ENCODE data around the gene MTMR3.
A peak's percentile ranks its signal among the peaks of the same experiment; 100 is the strongest.
"Not testable (repeated sequence)": the region's sequence is repeated elsewhere in the genome, so short reads cannot be mapped to it uniquely, and the experiment has no call there.

Gene MTMR3

DNA sequence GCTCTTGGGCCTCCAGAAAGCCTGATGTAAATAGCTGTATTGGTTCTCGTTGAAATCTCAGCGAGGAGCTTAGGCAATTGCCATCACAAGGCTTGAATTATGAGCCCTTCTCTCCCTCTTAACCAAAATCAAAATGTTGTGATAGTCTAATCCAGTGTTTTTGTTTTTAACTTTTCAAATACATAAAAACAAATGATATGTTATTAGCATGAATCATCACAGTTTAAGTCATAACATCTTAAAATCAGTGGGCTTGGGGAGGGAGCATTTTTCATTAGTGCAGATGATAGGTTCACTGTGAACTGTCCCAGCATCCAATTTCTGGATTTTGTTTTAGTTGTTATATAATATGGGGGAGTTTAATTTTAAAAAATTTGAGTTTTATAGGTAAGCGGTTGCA is 148.4 kb downstream of the MTMR3 start:
- DNase-seq: no peak

DNA sequence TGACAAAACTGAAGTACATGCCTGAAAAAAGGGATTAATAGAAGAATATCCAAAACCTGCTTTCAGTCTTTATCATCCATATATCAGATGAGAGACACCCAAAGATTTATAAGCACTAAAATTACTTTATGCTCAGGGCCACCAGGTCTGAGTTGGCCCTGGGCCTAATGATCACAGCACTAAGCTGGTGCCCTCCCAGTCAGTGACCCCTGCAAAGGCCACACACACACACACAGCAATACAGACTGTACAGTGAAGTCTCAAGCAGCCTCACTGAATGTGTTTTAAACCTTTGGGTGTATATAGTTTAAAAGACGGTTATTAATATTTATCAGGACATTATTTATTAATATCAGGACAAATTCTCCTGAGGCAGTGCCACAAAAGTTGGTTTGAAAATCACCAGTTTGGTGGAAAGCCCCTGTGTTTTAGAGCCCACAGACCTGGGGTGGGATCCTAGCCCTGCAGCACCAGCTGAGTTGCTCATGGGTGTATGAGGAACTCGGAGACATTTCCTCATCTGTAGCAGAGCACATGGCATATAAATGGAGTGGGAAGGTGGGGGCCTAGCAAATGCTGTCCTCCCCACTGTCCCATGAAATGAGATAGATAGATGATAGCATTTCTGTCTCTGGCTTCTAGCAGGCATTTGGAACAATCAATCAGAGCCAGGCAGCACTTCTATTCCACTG is 148.9 kb downstream of the MTMR3 start:
- no peak for DNase-seq

DNA sequence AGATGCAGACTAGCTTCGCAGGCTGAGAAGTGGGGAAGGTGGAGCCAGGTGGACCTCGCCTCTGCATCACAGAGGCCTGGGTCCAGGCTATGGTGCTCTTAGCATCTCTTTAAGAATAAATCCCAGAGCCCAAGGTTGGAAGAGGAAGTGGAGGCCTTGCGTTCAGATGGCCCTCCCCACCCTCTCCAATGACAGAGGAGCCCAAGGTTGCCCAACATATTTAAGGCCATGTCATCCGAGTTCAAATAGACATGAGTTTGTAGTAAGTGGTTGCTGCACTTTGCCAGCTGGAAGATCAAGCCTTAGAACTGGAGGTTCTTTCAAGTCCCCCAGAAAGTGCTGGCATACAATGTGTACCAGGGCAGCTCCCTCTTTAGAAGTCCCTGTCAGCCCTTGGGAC is 150.2 kb downstream of the MTMR3 start:
- DNase-seq: no peak

DNA sequence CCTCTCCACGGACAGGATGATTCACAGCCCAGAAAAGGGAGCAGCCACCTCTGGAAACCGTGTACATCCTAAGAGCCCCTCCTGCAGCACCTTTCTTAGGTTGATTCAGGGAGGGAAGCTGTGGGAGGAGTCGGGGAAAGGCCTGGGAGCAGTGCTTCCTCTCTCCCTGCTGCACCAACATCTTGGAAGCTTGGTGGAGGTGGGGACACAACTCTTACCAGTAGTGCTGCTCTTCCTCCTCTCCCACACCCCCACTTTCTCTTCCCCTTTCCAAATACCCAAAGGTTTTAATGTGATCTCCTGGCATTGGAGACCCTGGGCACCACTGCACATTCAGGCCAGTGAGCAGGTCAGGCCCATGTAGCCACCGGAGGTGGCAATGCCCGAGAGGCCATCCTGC is 150.9 kb downstream of the MTMR3 start:
- no peak for DNase-seq

DNA sequence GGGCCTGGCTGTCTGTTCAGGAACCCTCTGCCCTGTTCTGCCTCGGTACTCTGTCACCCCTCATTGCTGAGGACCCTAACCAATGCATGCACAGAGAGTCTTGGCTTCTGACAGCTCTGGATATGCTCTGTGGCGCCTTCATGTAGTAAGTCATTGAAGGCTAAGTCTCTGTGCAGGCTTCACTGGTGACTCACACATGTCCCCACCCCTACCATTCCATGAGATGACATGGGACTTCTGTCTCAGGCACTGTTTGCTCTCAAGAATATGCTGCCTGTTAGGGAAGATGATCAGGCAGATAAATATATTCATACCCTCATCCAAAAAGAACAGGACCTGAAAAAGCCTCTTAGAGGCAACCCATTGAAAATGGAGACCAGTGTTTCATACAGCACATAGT is 153.7 kb downstream of the MTMR3 start:
- DNase-seq: no peak

DNA sequence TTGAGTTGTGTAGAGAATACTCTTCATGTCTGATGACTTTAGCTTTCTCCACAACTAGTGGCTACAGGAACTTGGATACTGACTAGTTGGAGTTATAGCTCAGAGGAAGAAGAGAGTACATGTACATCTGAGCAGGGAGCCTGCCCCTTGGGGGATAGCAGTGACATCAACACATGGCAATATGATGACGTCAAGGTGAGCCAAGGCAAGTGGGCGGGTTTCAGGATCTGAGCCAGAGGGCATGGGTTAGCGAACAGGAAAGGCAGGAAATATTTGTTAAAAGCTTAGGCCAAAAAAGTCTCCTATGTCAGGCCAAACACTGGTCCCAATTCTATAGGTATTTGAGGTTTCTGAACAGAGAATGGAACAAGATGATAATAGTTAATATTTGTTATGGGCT is 155.2 kb downstream of the MTMR3 start:
- no peak for DNase-seq

DNA sequence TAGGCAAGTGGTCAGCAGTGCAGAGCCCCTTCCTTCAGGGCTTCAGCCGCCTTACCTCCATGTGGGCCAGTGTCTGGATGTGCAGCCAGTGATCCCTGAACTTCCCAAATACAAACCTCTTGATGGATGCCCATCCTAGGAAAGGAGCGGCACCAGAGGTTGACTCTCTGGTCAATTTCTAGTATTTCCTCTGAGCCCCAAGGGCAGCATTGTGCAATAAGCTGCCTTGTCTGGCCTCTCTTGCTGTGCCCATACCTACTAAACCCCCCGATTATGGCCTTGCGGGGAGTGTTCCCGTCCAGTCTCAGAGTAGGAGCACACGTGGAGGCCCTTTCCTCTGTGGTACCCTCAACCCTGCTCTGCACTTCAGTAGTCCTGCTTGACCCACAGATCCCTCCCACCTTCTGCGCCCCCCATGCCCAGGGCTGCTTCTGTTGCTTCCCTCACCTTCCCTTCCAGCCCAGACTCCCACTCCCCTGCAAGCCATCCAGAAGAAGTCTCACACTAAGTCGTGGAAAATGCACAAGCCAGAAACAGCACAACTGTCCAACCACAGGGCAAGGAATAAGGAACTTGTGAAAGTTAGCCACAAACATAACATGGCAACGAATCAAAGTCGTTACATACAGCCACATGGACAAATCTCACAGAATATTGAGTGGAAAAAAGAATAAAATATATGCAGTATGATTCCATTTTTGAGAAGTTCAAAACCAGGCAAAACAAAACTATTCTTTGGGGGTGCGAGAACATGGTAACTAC is 157.7 kb downstream of the MTMR3 start:
- no peak for DNase-seq

DNA sequence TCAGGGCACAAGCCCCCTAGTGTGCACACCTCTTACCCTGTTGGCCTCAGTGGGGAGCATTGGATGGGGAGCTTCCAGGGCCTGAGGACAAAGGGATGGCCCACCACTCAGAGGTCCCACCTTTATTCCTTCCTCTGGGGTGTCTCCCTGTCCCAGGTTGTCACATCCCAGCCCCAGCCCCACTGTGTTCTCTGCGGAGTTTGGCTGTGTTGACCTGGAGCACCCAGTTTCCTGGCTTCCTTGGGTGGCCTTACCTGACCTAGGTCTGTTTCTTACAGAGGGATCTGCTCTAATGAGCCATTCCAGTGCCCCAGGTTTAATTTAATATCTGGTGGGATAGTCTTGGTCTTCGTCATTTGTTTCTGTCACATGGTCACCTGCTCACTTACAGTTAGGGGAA is 158.5 kb downstream of the MTMR3 start:
- no peak for DNase-seq

DNA sequence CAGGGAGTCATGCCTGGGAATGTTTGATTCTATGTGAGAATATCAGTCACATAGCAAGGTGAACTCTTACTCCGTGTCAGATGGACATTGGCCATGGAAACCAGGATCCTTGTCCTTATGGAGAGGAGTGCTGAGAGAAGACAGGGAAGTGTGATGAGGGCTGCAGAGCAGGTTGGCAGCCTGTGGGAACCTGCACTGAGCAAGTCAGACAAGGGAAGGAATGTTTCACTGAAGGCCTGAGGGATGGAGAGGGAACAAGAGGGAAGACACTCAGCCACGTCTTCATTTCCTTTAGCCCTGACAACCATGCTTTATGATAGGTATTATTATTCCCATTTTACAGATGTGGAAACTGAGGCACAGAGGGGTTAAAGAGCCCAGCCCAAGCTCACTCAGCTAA is 158.9 kb downstream of the MTMR3 start:
- no peak for DNase-seq

DNA sequence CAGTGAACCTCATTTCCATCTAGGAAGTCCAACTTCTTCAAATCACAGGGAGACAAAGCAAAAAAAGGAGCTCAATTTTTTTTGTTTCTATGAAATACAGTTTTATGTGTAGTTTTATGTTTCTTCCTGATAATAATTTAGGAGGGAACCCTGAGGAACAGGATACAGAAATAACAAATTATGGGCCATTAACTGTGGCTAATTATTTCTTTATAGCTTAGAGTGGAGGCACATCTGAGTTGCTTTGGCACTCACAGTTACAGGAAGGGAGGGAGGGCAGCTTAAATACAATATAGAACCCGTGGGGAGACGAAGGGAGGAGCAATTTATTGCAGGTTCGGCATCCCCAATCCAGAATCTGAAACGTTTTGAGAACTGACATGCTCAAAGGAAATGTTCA is 160.2 kb downstream of the MTMR3 start:
- DNase-seq: no peak

DNA sequence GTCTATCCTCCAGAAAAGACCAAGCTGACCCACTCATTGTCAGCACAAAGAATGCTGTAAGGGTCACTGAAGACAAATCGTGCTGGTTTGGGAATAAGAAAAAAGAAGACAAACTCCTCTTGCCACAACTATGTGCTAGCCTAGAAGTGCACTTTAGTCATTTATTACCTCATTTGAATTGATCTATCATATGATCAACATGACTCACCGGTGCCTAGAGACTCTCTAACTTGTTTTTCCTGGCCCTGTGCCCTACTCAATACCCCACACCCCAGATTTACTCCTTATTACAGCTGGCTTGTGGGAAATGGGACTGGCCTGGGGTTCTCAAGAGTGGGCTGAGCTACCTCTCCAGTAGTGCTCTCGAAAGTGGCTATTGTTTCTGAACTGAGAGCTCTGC is 161.4 kb downstream of the MTMR3 start:
- DNase-seq: peak; percentile 12

DNA sequence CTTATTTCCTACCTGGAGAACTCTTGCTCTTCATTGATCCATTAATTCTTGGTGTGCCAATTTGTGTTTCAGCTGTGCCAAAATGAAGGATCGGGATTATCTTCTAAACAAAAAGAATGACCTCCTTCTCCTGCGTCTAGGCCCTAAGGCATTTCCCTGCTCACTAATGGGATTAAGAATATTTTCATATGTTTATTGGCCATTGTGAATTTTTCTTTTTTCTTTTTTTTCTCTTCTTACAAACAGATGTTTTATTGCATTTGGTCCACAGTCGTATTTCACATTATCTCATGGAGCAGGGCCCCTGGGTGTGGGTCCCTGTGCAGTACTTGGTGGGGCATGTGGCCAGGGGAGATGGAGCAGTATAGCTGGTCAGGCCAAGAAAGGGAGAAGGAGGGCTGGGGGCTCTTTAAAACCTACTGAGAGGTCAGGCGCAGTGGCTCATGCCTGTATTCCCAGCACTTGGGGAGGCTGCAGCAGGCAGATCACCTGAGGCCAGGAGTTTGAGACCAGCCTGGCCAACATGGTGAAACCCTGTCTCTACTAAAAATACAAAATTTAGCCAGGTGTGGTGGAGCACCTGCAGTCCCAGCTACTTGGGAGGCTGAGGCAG is 162.0 kb downstream of the MTMR3 start:
- DNase-seq: no peak

DNA sequence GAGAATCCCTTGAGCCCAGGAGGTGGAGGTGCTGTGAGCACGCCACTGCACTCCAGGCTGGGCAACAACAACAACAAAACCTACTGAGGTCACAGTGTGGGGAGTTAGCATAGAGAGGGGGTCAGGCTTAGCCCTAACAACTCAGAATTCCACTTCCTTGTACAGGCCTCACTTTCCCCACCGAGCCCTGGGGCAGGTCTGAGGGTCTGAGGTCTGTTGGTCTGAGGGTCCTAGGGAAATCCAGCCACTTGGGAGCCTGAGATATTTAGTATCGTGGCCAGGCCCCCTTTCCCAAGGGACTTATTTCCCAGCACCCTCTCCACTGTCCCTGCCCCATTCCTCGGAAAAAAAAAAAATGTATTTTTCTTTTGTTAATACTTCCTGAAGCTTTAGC is 162.5 kb downstream of the MTMR3 start:
- DNase-seq: no peak

DNA sequence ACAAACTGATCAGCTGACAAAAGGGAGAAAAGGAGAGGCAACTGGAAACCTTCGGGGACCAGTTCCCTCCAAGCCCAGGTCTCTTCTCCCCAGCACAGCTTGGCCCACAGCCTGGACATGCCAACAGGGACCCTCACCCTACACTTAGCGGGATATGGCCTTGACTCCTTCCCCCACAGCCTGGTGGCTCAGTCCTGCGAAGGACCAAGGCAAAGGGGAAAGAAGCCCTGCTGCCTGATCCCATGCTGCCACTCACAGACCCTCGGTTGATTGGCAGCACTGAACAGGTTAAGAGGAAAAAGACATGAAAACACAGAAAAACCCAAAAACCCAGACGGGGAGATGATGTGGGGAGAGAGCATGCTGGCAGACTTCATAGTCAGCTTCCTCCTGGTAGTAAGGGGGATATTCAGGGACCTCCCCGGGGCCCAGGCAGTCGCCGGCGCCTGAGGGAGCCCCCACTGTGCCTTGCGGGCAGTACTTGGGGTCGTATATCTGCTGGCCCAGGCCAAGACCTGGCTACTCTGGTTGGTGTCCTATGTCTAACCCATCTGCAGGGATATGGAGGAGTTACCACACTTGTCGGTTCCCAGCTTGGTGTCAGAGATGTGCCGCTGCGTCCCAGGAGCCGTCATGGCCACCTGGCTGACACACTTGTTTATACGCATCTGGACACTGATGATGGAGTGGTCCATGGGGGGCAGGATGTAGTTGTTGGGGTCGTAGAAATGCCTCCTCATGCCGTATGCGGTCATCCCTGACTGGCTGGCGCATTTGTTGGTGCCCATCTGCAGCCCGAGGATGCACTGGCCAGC is 163.1 kb downstream of the MTMR3 start:
- no peak for DNase-seq

DNA sequence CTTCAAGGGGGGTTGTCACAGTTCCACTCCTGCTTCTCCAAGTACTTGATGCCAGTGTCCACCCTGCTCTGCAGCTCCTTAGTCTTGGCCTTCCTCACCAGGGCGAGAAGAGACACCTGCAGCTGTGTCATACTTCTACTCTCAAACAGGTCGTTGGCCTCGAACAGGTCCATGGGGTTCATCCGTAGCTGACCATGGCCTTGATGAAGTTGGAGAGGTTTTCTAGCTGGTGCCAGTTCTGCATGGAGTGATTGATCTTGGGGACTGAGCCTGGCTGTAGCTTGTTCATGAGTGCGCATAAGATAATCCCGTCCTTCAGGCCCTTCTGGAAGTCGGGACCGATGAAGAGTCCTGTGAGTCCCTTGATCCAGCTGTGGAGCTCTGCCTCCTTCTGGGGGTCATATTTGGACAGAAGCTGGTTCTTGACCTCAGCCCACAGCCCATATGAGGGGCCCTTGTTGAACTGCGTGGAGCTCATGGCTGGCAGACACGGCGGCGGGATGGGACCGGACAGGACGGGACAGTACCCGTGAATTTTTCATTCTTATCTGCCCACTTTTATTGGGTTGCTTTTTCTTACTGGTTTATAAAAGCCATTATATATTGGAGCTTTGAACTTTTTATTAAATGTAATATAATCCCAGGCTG is 163.9 kb downstream of the MTMR3 start:
- no peak for DNase-seq

DNA sequence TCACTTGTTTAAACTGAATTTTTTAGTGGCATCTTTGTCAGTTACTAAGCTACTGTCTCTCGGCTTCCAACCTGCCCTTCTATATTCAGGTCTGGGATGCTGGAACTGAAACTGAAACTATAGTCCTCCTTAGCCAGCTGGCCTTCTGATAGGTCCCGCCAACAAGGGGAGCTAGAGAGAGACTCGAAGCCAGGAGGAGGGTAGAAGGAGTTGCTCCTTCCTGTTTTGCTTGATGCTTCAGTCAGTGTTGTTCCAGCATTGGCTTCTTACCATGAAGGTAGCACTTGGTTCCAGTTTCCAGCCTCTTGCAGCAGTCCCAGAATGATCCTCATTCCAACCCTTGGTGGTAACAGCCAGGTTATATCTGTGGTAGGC is 164.4 kb downstream of the MTMR3 start:
- no peak for DNase-seq

DNA sequence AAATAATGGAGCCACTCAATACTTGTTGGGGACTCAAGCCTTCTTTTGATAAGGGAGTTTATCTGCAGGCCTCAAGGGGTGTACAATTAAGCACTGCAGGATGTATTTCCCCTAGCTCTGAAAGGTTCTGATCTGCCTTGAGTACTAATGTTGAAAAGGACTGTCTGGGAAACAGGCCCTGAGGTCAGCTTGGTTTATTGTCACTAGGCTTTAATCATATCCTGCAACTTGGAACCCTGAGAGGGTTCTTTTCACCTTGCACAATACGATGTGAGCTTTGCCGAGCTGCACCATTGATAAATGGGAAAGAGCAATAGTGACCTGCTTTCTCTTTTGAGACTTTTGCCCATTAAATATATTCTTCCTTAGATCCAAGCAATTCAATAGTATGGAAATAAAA is 165.7 kb downstream of the MTMR3 start:
- DNase-seq: no peak

DNA sequence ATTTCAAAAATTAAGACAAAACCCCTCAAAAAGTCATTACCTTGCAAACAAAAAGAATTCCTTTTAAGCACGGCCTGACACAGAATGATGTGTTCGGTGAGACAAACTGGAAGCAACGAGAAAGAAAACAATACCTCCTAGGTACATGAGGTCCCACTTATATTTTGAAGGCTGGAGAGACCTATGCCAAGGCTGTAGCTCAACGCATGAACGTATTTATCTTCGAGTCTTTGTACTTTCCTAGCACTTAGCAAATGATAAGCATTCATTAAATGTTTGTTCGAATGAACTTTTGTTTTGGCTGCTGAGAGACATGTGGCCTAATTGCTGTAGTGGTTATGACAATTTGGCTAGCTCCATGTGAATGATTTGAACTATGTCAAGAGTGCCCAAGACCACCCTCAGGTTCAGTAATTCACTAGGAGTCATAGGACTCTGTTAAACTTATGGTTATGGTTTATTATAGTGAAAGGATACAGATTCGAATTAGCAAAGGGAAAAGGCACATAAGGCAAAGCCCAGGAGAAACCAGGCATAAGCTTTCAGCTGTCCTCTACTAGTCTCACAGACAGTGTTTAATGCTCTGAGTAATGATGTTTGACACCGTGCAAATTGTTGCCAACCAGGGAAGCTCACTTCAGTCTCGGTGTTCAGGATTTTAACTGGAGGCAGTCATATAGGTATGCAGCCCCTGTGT is 171.2 kb downstream of the MTMR3 start:
- no peak for DNase-seq

DNA sequence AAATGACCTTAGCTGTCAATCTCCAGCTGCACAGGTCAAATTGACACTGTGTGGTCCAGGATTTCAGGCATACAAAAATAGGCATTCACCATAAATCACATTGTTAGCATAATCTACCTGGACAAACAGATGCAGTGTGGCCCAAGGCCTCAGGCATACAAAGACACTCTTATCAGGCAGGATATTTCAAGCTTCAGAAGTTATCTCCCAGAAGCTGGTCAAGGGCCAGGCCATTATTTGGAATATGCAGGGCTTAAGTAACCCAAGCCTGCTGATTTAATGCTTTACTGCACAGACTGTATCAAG is 171.7 kb downstream of the MTMR3 start:
- no peak for DNase-seq

DNA sequence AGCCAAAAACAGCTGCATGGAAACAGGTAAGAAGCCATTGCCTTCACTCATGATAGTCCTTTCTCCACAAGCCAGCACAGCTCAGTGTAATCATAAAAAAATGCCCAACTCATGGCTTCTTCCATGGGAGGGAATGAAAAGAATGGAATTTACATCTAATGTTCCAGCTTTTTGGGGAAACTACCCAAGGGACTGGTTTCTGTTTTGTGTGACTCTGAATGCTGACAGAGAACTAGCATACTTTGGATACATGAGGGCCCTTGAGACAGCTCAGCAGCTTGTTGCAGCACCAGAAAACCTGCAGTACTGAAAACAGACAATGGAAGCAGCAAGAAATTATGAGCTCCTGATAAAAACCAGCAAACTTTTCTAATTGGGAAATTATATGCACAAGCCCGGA is 173.0 kb downstream of the MTMR3 start:
- no peak for DNase-seq

DNA sequence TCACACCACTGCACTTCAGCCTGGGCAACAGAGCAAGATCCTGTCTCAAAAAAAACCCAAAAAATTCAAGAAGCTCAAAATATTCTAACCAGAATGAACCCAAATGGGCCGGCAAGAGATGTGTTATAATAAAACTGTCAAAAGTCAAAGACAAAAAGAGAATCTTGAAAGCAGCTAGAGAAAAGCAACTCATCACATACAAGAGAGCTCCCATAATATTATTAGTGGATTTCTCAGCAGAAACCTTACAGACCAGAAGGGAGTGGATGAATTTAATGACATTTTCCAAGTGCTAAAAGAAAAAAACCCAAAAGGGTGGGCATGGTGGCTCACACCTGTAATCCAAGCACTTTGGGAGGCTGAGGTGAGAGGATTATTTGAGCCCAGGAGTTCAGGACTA is 174.4 kb downstream of the MTMR3 start:
- DNase-seq: no peak

DNA sequence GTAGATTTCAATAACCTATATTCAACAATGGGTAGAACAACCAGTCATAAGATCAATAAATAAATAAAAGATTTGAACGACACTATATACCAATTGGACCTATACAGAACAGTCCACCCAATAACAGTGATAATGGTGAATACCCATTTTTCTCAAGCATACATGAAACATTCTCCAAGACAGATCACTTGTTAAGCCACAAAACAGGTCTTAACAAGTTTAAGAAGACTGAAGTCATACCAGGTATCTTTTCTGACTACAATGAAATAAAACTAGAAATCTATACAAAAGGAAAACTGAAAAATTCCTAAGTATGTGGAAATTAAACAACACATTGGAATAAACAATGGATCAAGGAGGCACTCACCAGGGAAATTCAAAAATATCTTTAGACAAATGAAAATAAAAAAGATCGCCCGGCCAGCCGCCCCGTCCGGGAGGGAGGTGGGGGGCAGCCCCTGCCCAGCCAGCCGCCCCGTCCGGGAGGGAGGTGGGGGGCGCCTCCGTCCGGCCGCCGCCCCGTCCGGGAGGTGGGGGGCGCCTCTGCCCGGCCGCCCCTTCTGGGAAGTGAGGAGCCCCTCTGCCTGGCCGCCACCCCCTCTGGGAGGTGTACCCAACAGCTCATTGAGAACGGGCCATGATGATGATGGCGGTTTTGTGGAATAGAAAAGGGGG is 176.5 kb downstream of the MTMR3 start:
- not testable (repeated sequence) for DNase-seq
